GM12878 (cell line): Measurements from ENCODE around the gene SSBP1. TPM values are rescaled to one million over a fixed set of nuclear protein-coding genes. Genes with fewer than 3 reads are reported as not detected.

Experiments
- FOXM1 ChIP-seq: IDR thresholded peaks from 2 replicates; pipeline ENCODE4 v1.6.1; 2012; ENCODE audit warnings: low read depth, mild to moderate bottlenecking, inconsistent platforms, low read length, moderate library complexity
- MYB ChIP-seq: fragments of 150-350 bp; IDR thresholded peaks from 2 replicates; pipeline ENCODE4 v1.6.1; 2014; ENCODE audit warnings: mild to moderate bottlenecking, low read depth, low read length, borderline replicate concordance
- NR2C1 ChIP-seq: fragments of 450-650 bp; IDR thresholded peaks from 2 replicates; pipeline ENCODE4 v1.6.1; 2017; ENCODE audit warnings: antibody characterized with exemption, mild to moderate bottlenecking, moderate library complexity
- PRDM15 ChIP-seq: fragments of 450-650 bp; formaldehyde crosslinking; IDR thresholded peaks from 2 replicates; pipeline ENCODE4 v1.4.0; 2020; ENCODE audit warnings: mild to moderate bottlenecking, moderate library complexity
- TCF12 ChIP-seq: IDR thresholded peaks from 2 replicates; pipeline ENCODE4 v1.6.1; 2011; ENCODE audit warnings: low read depth, mild to moderate bottlenecking, low read length
- polyA plus RNA-seq, 11 experiments: library from polyadenylated mRNA; depleted of rRNA in 4 of 11; unstranded in 6 of 11; stranded (reverse) in 5 of 11; fragments of >200 nt; fragmentation: Nextera tagmentation in 4 of 11; fragmentation: Illumina TruSeq in 1 of 11; extraction: Ambion mirVana in 4 of 11; extraction: Trizol in 1 of 11; gene quantifications; 1 replicate in 1 of 11; 2 replicates in 10 of 11; pipeline versions ENCODE4 v1.2.1 to v1.2.3, GENCODE V29; 2011 to 2016; ENCODE audit warnings: inconsistent platforms in 2 of 11, missing spikeins in 2 of 11, low read depth in 1 of 11
- total RNA-seq, 4 experiments: library from RNA; depleted of rRNA in 3 of 4; stranded (reverse); fragments of >200 nt in 3 of 4; fragmentation: Illumina TruSeq in 1 of 4; extraction: Trizol in 1 of 4; gene quantifications; 2 replicates each; pipeline versions ENCODE4 v1.2.1 to v1.2.3, GENCODE V29; 2013 to 2021
- TF ChIP-seq, protein P1 (sequence below): fragments of 450-650 bp; IDR thresholded peaks from 2 replicates; pipeline ENCODE4 v1.6.1; 2016; ENCODE audit warnings: mild to moderate bottlenecking
- TF ChIP-seq, protein P2 (sequence below): IDR thresholded peaks from 2 replicates; pipeline ENCODE4 v1.6.1; 2012; ENCODE audit warnings: low read length, inconsistent platforms
- TF ChIP-seq, protein P3 (sequence below): fragments of 450-650 bp; IDR thresholded peaks from 2 replicates; pipeline ENCODE4 v1.6.1; 2018; ENCODE audit warnings: mild to moderate bottlenecking, low read depth, moderate library complexity; ENCODE audit not compliant: partially characterized antibody

Gene SSBP1
- total and polyA plus RNA-seq, 10 of the 15 experiments (the other 5 are each of a cell fraction or from before 2014, with no cell fraction given) = 191 to 998 (median 418) TPM

- TF ChIP-seq, protein P1, sequence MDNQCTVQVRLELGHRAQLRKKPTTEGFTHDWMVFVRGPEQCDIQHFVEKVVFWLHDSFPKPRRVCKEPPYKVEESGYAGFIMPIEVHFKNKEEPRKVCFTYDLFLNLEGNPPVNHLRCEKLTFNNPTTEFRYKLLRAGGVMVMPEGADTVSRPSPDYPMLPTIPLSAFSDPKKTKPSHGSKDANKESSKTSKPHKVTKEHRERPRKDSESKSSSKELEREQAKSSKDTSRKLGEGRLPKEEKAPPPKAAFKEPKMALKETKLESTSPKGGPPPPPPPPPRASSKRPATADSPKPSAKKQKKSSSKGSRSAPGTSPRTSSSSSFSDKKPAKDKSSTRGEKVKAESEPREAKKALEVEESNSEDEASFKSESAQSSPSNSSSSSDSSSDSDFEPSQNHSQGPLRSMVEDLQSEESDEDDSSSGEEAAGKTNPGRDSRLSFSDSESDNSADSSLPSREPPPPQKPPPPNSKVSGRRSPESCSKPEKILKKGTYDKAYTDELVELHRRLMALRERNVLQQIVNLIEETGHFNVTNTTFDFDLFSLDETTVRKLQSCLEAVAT = no peak
- TF ChIP-seq FOXM1 = no peak
- no peak for TF ChIP-seq NR2C1
- TF ChIP-seq TCF12 = no peak
- TF ChIP-seq MYB = no peak
- TF ChIP-seq, protein P2, sequence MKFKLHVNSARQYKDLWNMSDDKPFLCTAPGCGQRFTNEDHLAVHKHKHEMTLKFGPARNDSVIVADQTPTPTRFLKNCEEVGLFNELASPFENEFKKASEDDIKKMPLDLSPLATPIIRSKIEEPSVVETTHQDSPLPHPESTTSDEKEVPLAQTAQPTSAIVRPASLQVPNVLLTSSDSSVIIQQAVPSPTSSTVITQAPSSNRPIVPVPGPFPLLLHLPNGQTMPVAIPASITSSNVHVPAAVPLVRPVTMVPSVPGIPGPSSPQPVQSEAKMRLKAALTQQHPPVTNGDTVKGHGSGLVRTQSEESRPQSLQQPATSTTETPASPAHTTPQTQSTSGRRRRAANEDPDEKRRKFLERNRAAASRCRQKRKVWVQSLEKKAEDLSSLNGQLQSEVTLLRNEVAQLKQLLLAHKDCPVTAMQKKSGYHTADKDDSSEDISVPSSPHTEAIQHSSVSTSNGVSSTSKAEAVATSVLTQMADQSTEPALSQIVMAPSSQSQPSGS = no peak
- no peak for TF ChIP-seq PRDM15 (CRISPR knock-in tag)
- TF ChIP-seq, protein P3, sequence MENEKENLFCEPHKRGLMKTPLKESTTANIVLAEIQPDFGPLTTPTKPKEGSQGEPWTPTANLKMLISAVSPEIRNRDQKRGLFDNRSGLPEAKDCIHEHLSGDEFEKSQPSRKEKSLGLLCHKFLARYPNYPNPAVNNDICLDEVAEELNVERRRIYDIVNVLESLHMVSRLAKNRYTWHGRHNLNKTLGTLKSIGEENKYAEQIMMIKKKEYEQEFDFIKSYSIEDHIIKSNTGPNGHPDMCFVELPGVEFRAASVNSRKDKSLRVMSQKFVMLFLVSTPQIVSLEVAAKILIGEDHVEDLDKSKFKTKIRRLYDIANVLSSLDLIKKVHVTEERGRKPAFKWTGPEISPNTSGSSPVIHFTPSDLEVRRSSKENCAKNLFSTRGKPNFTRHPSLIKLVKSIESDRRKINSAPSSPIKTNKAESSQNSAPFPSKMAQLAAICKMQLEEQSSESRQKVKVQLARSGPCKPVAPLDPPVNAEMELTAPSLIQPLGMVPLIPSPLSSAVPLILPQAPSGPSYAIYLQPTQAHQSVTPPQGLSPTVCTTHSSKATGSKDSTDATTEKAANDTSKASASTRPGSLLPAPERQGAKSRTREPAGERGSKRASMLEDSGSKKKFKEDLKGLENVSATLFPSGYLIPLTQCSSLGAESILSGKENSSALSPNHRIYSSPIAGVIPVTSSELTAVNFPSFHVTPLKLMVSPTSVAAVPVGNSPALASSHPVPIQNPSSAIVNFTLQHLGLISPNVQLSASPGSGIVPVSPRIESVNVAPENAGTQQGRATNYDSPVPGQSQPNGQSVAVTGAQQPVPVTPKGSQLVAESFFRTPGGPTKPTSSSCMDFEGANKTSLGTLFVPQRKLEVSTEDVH = no peak
These were observed 15.6 kb upstream of the SSBP1 start (continued) for GRCh38 chr7:141722529-141722928.
